H9 (cell line): ENCODE measurements around the gene CHN1. TPM values are rescaled to one million over a fixed set of nuclear protein-coding genes. Genes with fewer than 3 reads are reported as not detected.
A peak's percentile ranks its signal among the peaks of the same experiment; 100 is the strongest.

Experiments used
- DNase-seq: peaks from one replicate; pipeline ENCODE4 v3.0.0-alpha.2; 2017
- H2AFZ ChIP-seq: one replicate; pipeline ENCODE4 v1.6.1; 2013; ENCODE audit warnings: mild to moderate bottlenecking, low read length, control low read depth, moderate library complexity
- H2AK5ac ChIP-seq: 2 replicates; pipeline ENCODE4 v1.6.1; 2013; ENCODE audit warnings: low read length, control low read depth, mixed read lengths; ENCODE audit not compliant: insufficient read length
- H2BK120ac ChIP-seq: one replicate; pipeline ENCODE4 v1.6.1; 2013; ENCODE audit warnings: low read depth, mild to moderate bottlenecking, low read length, control low read depth, inconsistent platforms; ENCODE audit not compliant: poor library complexity, severe bottlenecking
- H2BK12ac ChIP-seq: 2 replicates; pipeline ENCODE4 v1.6.1; 2013; ENCODE audit warnings: low read length, control low read depth, mixed read lengths, low read depth; ENCODE audit not compliant: insufficient read length
- H2BK15ac ChIP-seq: 2 replicates; pipeline ENCODE4 v1.6.1; 2013; ENCODE audit warnings: low read depth, low read length, control low read depth
- H2BK20ac ChIP-seq: one replicate; pipeline ENCODE4 v1.6.1; 2013; ENCODE audit warnings: low read depth, mild to moderate bottlenecking, low read length, control low read depth, inconsistent platforms; ENCODE audit not compliant: poor library complexity, severe bottlenecking
- H2BK5ac ChIP-seq: 2 replicates; pipeline ENCODE4 v1.6.1; 2013; ENCODE audit warnings: low read length, control low read depth, mixed read lengths; ENCODE audit not compliant: insufficient read length
- H3K14ac ChIP-seq: 2 replicates; pipeline ENCODE4 v1.6.1; 2013; ENCODE audit warnings: low read length, control low read depth; ENCODE audit not compliant: insufficient read depth
- H3K18ac ChIP-seq: 2 replicates; pipeline ENCODE4 v1.6.1; 2013; ENCODE audit warnings: low read depth, mild to moderate bottlenecking, mixed read lengths, low read length, control low read depth; ENCODE audit not compliant: insufficient read length
- H3K23ac ChIP-seq: 2 replicates; pipeline ENCODE4 v1.6.1; 2013; ENCODE audit warnings: low read length, control low read depth, mixed read lengths, low read depth; ENCODE audit not compliant: insufficient read length
- H3K23me2 ChIP-seq: 2 replicates; pipeline ENCODE4 v1.6.1; 2013; ENCODE audit warnings: low read depth, mild to moderate bottlenecking, mixed read lengths, low read length, control low read depth; ENCODE audit not compliant: insufficient read length, poor library complexity, severe bottlenecking
- H3K27ac ChIP-seq: 2 replicates; pipeline ENCODE4 v1.5.1; 2013; ENCODE audit warnings: low read length, control low read depth, mixed read lengths, low read depth; ENCODE audit not compliant: insufficient read length
- H3K27me3 ChIP-seq: 2 replicates; pipeline ENCODE4 v1.6.1; 2013; ENCODE audit warnings: low read length, control low read depth, inconsistent platforms; ENCODE audit not compliant: insufficient read depth
- H3K4ac ChIP-seq: 2 replicates; pipeline ENCODE4 v1.6.1; 2013; ENCODE audit warnings: low read depth, mild to moderate bottlenecking, control low read depth, inconsistent platforms, low read length, moderate library complexity
- H3K4me1 ChIP-seq: 2 replicates; pipeline ENCODE4 v1.6.1; 2013; ENCODE audit warnings: low read length, control low read depth, inconsistent platforms; ENCODE audit not compliant: insufficient read depth
- H3K4me2 ChIP-seq: 2 replicates; pipeline ENCODE4 v1.6.1; 2013; ENCODE audit warnings: low read length, control low read depth, mixed read lengths; ENCODE audit not compliant: insufficient read length, insufficient read depth
- H3K56ac ChIP-seq: 2 replicates; pipeline ENCODE4 v1.6.1; 2013; ENCODE audit warnings: low read depth, mild to moderate bottlenecking, mixed read lengths, low read length, control low read depth; ENCODE audit not compliant: insufficient read length
- H3K79me1 ChIP-seq: 2 replicates; pipeline ENCODE4 v1.6.1; 2013; ENCODE audit warnings: low read depth, mild to moderate bottlenecking, moderate library complexity, low read length, control low read depth, inconsistent platforms; ENCODE audit not compliant: insufficient read depth, poor library complexity, severe bottlenecking
- H3K79me2 ChIP-seq: 2 replicates; pipeline ENCODE4 v1.6.1; 2013; ENCODE audit warnings: low read length, control low read depth, inconsistent platforms; ENCODE audit not compliant: insufficient read depth
- H3K9ac ChIP-seq: 2 replicates; pipeline ENCODE4 v1.6.1; 2013; ENCODE audit warnings: low read length, control low read depth, mixed read lengths; ENCODE audit not compliant: insufficient read length; ENCODE audit errors: extremely low read depth
- H3K9me3 ChIP-seq: one replicate; pipeline ENCODE4 v1.6.1; 2013; ENCODE audit warnings: low read depth, low read length, inconsistent platforms; ENCODE audit not compliant: control insufficient read depth
- H3T11ph ChIP-seq: one replicate; pipeline ENCODE4 v1.6.1; 2013; ENCODE audit warnings: mild to moderate bottlenecking, low read length, control low read depth, inconsistent platforms
- H4K20me1 ChIP-seq: one replicate; pipeline ENCODE4 v1.6.1; 2013; ENCODE audit not compliant: control insufficient read depth, insufficient read length, insufficient read depth
- H4K5ac ChIP-seq: 2 replicates; pipeline ENCODE4 v1.6.1; 2013; ENCODE audit warnings: low read depth, mild to moderate bottlenecking, mixed read lengths, low read length, control low read depth; ENCODE audit not compliant: insufficient read length
- H4K8ac ChIP-seq: replicated peaks from 2 replicates; pipeline ENCODE4 v1.6.1; 2013; ENCODE audit warnings: low read length, control low read depth, mixed read lengths, low read depth; ENCODE audit not compliant: insufficient read length
- H4K91ac ChIP-seq: 2 replicates; pipeline ENCODE4 v1.6.1; 2013; ENCODE audit warnings: low read depth, mild to moderate bottlenecking, moderate library complexity, mixed read lengths, low read length, control low read depth; ENCODE audit not compliant: insufficient read length
- H3K27ac Mint-ChIP-seq, 3 experiments: 2 replicates in 2 of 3; 3 replicates in 1 of 3; pipeline ENCODE4 v1.8.0; 2020 to 2021; ENCODE audit warnings: mixed read lengths in 3 of 3, mild to moderate bottlenecking in 1 of 3, moderate library complexity in 1 of 3
- H3K27me3 Mint-ChIP-seq: 2 replicates; pipeline ENCODE4 v1.8.0; 2021; ENCODE audit warnings: low read depth, mild to moderate bottlenecking, moderate library complexity, mixed read lengths
- H3K36me3 Mint-ChIP-seq, 3 experiments: 2 replicates in 2 of 3; 3 replicates in 1 of 3; pipeline ENCODE4 v1.8.0; 2020 to 2021; ENCODE audit warnings: low read depth in 3 of 3, mixed read lengths in 3 of 3; ENCODE audit not compliant: insufficient read depth in 1 of 3
- H3K4me1 Mint-ChIP-seq, 2 experiments: 2 replicates each; pipeline ENCODE4 v1.8.0; 2020; ENCODE audit warnings: mixed read lengths in 2 of 2
- H3K4me3 Mint-ChIP-seq, 2 experiments: 2 replicates in 1 of 2; 3 replicates in 1 of 2; pipeline ENCODE4 v1.8.0; 2020 to 2021; ENCODE audit warnings: mild to moderate bottlenecking in 2 of 2, mixed read lengths in 2 of 2, moderate library complexity in 1 of 2
- H3K9me3 Mint-ChIP-seq, 2 experiments: 2 replicates in 1 of 2; 3 replicates in 1 of 2; pipeline ENCODE4 v1.8.0; 2020; ENCODE audit warnings: mild to moderate bottlenecking in 2 of 2, mixed read lengths in 2 of 2, moderate library complexity in 1 of 2
- CTCF ChIP-seq: fragments of 200-600 bp; sonication (generic); conservative IDR thresholded peaks from 3 replicates; pipeline ENCODE4 v1.8.0; 2021; ENCODE audit warnings: antibody characterized with exemption, mild to moderate bottlenecking
- WGBS: extraction: QIAGEN DNeasy Blood & Tissue Kit; methylation state at CpG from one replicate; pipeline ENCODE4 v1.1.7; 2013; ENCODE audit warnings: missing lambda C conversion rate, low lambda C conversion rate, mixed read lengths; ENCODE audit not compliant: insufficient read length; ENCODE audit errors: extremely low coverage; 5-methylcytosine and 5-hydroxymethylcytosine counted together
- total RNA-seq: library from RNA; stranded (reverse); gene quantifications from 2 replicates; pipeline ENCODE4 v1.2.1, GENCODE V29; 2021

The CHN1 gene
- total RNA-seq, 1 experiment from 2014 or later, result 33.9 TPM

- Histone ChIP-seq H4K8ac (no peak overlapping the region), H4K5ac (no peak overlapping the region), H3K9ac (no peak overlapping the region), H3K79me1 (no peaks in the 10 kb centered on the region), H3K18ac (no peak overlapping the region), H3K4me2 (no peak overlapping the region), H3K23me2 (no peaks in the 10 kb centered on the region), H2AK5ac (no peak overlapping the region), H3T11ph (no peak overlapping the region), H2AFZ (no peak overlapping the region), H4K91ac (no peak overlapping the region), H3K9me3 (no peaks in the 10 kb centered on the region), H2BK5ac (no peak overlapping the region), H3K14ac (no peak overlapping the region), H3K56ac (no peak overlapping the region), H2BK12ac (no peak overlapping the region), H3K4ac (no peak overlapping the region), H3K79me2 (no peaks in the 10 kb centered on the region), H3K4me1 (peaks cover 29% of the 10 kb centered on the region; the same call in 1 of the 2 replicates), H4K20me1 (no peaks in the 10 kb centered on the region), H3K23ac (no peak overlapping the region), H2BK120ac (no peak overlapping the region), H2BK20ac (no peak overlapping the region), H2BK15ac (no peak overlapping the region), H3K27me3 (no peaks in the 10 kb centered on the region), H3K27ac (no peak overlapping the region)
- TF ChIP-seq CTCF, result no peak
- Mint-ChIP-seq H3K27me3 (no peaks in the 10 kb centered on the region), H3K4me3 (0 out of 5 replicates have a peak overlapping the region, but pooled peaks of 1 of the 2 experiments have one; percentile 7), H3K9me3 (peaks cover 0 to 3% of the 10 kb centered on the region in 2 experiments; a peak in 1 of 5 replicates), H3K27ac (peak overlapping the region; percentile 11 to 55 (median 32); a peak in 4 of 7 replicates), H3K36me3 (peaks cover 0 to 5% (median 5%) of the 10 kb centered on the region in 3 experiments; a peak in 5 of 7 replicates), H3K4me1 (peaks cover 89 to 93% of the 10 kb centered on the region in 2 experiments)
- WGBS, result no CpG with 5 or more reads among the region's 7 CpGs
- no peak for DNase-seq
Measured at GRCh38 chr2:174792309-174793025, 212.7 kb downstream of the CHN1 start.
